Activated naive CD4-positive, alpha-beta T cell treated with anti-CD3 and anti-CD28 coated beads, Interleukin-2, amount 10 ng/mL, durations not matched to agents 7 days and 5 days (primary cell): ENCODE data around the gene KCNJ6.

Experiments used
- CTCF ChIA-PET: fragments of 350-600 bp; sonication (Branson Sonifier 250); formaldehyde crosslinking; loops from one replicate; lab custom pipeline; 2021; ENCODE audit warnings: antibody characterized with exemption; lab: Charles Lee
- DNase-seq: peaks from one replicate; pipeline ENCODE4 v3.0.0-alpha.2; 2020
- H3K27ac Mint-ChIP-seq: one replicate; pipeline ENCODE4 v1.8.0; 2021; ENCODE audit warnings: mild to moderate bottlenecking, moderate library complexity, mixed read lengths
- H3K27me3 Mint-ChIP-seq: one replicate; pipeline ENCODE4 v1.8.0; 2021; ENCODE audit warnings: mild to moderate bottlenecking, mixed read lengths
- H3K36me3 Mint-ChIP-seq: one replicate; pipeline ENCODE4 v1.8.0; 2021; ENCODE audit warnings: mixed read lengths
- H3K4me1 Mint-ChIP-seq: one replicate; pipeline ENCODE4 v1.8.0; 2021; ENCODE audit warnings: mixed read lengths
- H3K4me3 Mint-ChIP-seq: one replicate; pipeline ENCODE4 v1.8.0; 2021; ENCODE audit warnings: mild to moderate bottlenecking, moderate library complexity, mixed read lengths
- H3K9me3 Mint-ChIP-seq: one replicate; pipeline ENCODE4 v1.8.0; 2021; ENCODE audit warnings: mixed read lengths

The KCNJ6 gene

GRCh38 chr21:37916310-37917051, at the start of gene KCNJ6:
KCNJ6 (minus strand) TSS chr21:37916457; CDS start chr21:37840682, 75,775 bp downstream.
- CTCF ChIA-PET, result no interaction called here
- H3K4me1 Mint-ChIP-seq, result no peaks in the 10 kb centered on the region
- no peaks in the 10 kb centered on the region for H3K9me3 Mint-ChIP-seq
- DNase-seq, result no peak
- H3K27me3 Mint-ChIP-seq, result peaks cover 41% of the 10 kb centered on the region
- H3K27ac Mint-ChIP-seq, result no peak within 1 kb of the TSS
- H3K36me3 Mint-ChIP-seq, result peaks cover 3% of the 10 kb centered on the region
- H3K4me3 Mint-ChIP-seq, result no peak within 1 kb of the TSS

- Mint-ChIP-seq H3K27me3 (no peaks in the 10 kb centered on the region), H3K27ac (no peak overlapping the region), H3K4me1 (no peaks in the 10 kb centered on the region), H3K36me3 (no peaks in the 10 kb centered on the region), H3K9me3 (no peaks in the 10 kb centered on the region), H3K4me3 (no peak overlapping the region)
- CTCF ChIA-PET, result no interaction called here
- no peak for DNase-seq
Observed at GRCh38 chr21:37965088-37965805, 49.0 kb upstream of the KCNJ6 start.

- Mint-ChIP-seq H3K4me1 (no peaks in the 10 kb centered on the region), H3K9me3 (no peaks in the 10 kb centered on the region), H3K36me3 (no peaks in the 10 kb centered on the region), H3K27ac (no peak overlapping the region), H3K27me3 (peaks cover 13% of the 10 kb centered on the region), H3K4me3 (no peak overlapping the region)
- no peak for DNase-seq
- CTCF ChIA-PET, result no interaction called here
Observed at GRCh38 chr21:37958537-37958936, 42.3 kb upstream of the KCNJ6 start.

GRCh38 chr21:37956772-37957171, 40.5 kb upstream of the KCNJ6 start:
- no peaks in the 10 kb centered on the region for H3K4me1 Mint-ChIP-seq
- no peak for DNase-seq
- no peaks in the 10 kb centered on the region for H3K36me3 Mint-ChIP-seq
- CTCF ChIA-PET, result no interaction called here
- H3K9me3 Mint-ChIP-seq, result no peaks in the 10 kb centered on the region
- no peak overlapping the region for H3K27ac Mint-ChIP-seq
- peaks cover 13% of the 10 kb centered on the region for H3K27me3 Mint-ChIP-seq
- no peak overlapping the region for H3K4me3 Mint-ChIP-seq

DNA sequence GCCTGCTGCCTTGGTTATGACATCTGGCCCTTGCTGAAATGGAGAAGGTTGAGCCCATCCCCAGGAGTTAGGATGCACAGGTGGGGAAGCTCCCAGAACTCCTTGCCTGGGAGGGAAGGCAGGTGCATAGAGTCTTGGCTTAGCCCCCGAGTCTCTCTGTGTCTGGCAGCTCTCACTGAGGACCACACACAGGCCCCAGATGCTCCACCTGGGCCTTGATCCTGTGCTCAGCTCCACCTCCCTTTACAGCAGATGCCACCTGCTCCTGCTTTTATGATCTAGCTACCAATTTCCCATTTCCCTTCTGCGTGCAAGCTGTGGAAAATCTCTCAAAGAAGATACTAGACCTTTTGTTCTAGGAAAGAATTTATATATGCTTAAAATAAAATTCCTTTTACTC, 28.8 kb upstream of the KCNJ6 start:
- CTCF ChIA-PET, result no interaction called here
- Mint-ChIP-seq H3K4me3 (no peak overlapping the region), H3K9me3 (no peaks in the 10 kb centered on the region), H3K27me3 (no peaks in the 10 kb centered on the region), H3K36me3 (no peaks in the 10 kb centered on the region), H3K4me1 (no peaks in the 10 kb centered on the region), H3K27ac (no peak overlapping the region)
- DNase-seq, result no peak

- no peaks in the 10 kb centered on the region for H3K36me3 Mint-ChIP-seq
- no peak overlapping the region for H3K4me3 Mint-ChIP-seq
- CTCF ChIA-PET, result no interaction called here
- no peaks in the 10 kb centered on the region for H3K27me3 Mint-ChIP-seq
- no peaks in the 10 kb centered on the region for H3K4me1 Mint-ChIP-seq
- H3K27ac Mint-ChIP-seq, result no peak overlapping the region
- H3K9me3 Mint-ChIP-seq, result no peaks in the 10 kb centered on the region
- no peak for DNase-seq
Observed at GRCh38 chr21:37944496-37944895, 28.2 kb upstream of the KCNJ6 start.

- Mint-ChIP-seq H3K9me3 (no peaks in the 10 kb centered on the region), H3K27me3 (no peaks in the 10 kb centered on the region), H3K36me3 (no peaks in the 10 kb centered on the region), H3K4me3 (no peak overlapping the region), H3K27ac (no peak overlapping the region), H3K4me1 (no peaks in the 10 kb centered on the region)
- DNase-seq, result no peak
- CTCF ChIA-PET, result no interaction called here
Observed at GRCh38 chr21:37940691-37941090, 24.4 kb upstream of the KCNJ6 start.

- H3K4me3 Mint-ChIP-seq, result no peak overlapping the region
- H3K36me3 Mint-ChIP-seq, result no peaks in the 10 kb centered on the region
- DNase-seq, result no peak
- no peaks in the 10 kb centered on the region for H3K9me3 Mint-ChIP-seq
- no peak overlapping the region for H3K27ac Mint-ChIP-seq
- H3K27me3 Mint-ChIP-seq, result no peaks in the 10 kb centered on the region
- CTCF ChIA-PET, result no interaction called here
- H3K4me1 Mint-ChIP-seq, result no peaks in the 10 kb centered on the region
Observed at GRCh38 chr21:37939838-37940237, 23.6 kb upstream of the KCNJ6 start.

GRCh38 chr21:37939251-37939650, 23.0 kb upstream of the KCNJ6 start:
- DNase-seq, result no peak
- Mint-ChIP-seq H3K4me1 (no peaks in the 10 kb centered on the region), H3K9me3 (no peaks in the 10 kb centered on the region), H3K4me3 (no peak overlapping the region), H3K36me3 (no peaks in the 10 kb centered on the region), H3K27ac (no peak overlapping the region), H3K27me3 (no peaks in the 10 kb centered on the region)
- CTCF ChIA-PET, result no interaction called here

- Mint-ChIP-seq H3K9me3 (peaks cover 9% of the 10 kb centered on the region), H3K4me3 (no peak overlapping the region), H3K4me1 (no peaks in the 10 kb centered on the region), H3K27me3 (no peaks in the 10 kb centered on the region), H3K27ac (no peak overlapping the region), H3K36me3 (no peaks in the 10 kb centered on the region)
- no peak for DNase-seq
- CTCF ChIA-PET, result no interaction called here
Observed at GRCh38 chr21:37937668-37938067, 21.4 kb upstream of the KCNJ6 start.

GRCh38 chr21:37936010-37936785, 19.9 kb upstream of the KCNJ6 start:
- H3K27me3 Mint-ChIP-seq, result no peaks in the 10 kb centered on the region
- H3K4me3 Mint-ChIP-seq, result no peak overlapping the region
- H3K4me1 Mint-ChIP-seq, result no peaks in the 10 kb centered on the region
- peaks cover 9% of the 10 kb centered on the region for H3K9me3 Mint-ChIP-seq
- DNase-seq, result no peak
- CTCF ChIA-PET, result no interaction called here
- H3K36me3 Mint-ChIP-seq, result no peaks in the 10 kb centered on the region
- no peak overlapping the region for H3K27ac Mint-ChIP-seq

GRCh38 chr21:37932936-37933335, 16.7 kb upstream of the KCNJ6 start:
- Mint-ChIP-seq H3K4me3 (no peak overlapping the region), H3K36me3 (no peaks in the 10 kb centered on the region), H3K27ac (no peak overlapping the region), H3K9me3 (peaks cover 9% of the 10 kb centered on the region), H3K27me3 (no peaks in the 10 kb centered on the region), H3K4me1 (no peaks in the 10 kb centered on the region)
- no peak for DNase-seq
- CTCF ChIA-PET, result no interaction called here

- no peak for DNase-seq
- Mint-ChIP-seq H3K4me1 (no peaks in the 10 kb centered on the region), H3K9me3 (peaks cover under 1% of the 10 kb centered on the region), H3K36me3 (no peaks in the 10 kb centered on the region), H3K4me3 (no peak overlapping the region), H3K27me3 (no peaks in the 10 kb centered on the region), H3K27ac (no peak overlapping the region)
- CTCF ChIA-PET, result no interaction called here
Observed at GRCh38 chr21:37927711-37928110, 11.5 kb upstream of the KCNJ6 start.

DNA sequence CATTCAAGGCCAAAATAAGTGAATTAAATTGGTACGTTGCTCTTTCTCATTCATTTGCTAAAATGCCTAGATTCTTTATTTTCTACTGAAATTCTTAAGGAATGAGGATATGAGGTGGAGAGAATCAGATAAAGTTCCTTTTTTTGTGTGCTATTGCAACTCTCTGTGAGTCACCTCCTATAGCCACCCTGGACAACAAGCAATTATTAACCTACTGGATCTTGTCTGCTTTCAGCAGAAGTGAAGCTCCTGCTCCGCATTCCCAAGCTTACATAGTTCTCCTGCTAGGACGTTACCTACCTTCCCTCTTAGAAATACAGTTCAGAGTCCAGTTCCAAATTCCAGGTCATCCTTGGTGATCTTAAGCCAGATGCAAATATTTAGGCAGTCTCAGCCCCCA, 4.8 kb upstream of the KCNJ6 start:
- Mint-ChIP-seq H3K4me1 (no peaks in the 10 kb centered on the region), H3K27ac (no peak overlapping the region), H3K36me3 (no peaks in the 10 kb centered on the region), H3K4me3 (no peak overlapping the region), H3K9me3 (no peaks in the 10 kb centered on the region), H3K27me3 (peaks cover 12% of the 10 kb centered on the region)
- CTCF ChIA-PET, result no interaction called here
- DNase-seq, result no peak
